Measurements from ENCODE around the gene CDH5. TPM values are rescaled to one million over a fixed set of nuclear protein-coding genes. Genes with fewer than 3 reads are reported as not detected.

Gene CDH5
- total RNA-seq, 1 experiment from 2014 or later = not detected

- intact Hi-C loops (cut with micrococcal nuclease) = no loop called here
- CTCF ChIA-PET = interaction anchor here (1.1 kb wide), 1 partner anchor 140 kb away, joined by 3 read pairs; no protein-coding TSS in a partner anchor
Measured at GRCh38 chr16:66420396-66420795, 53.9 kb downstream of the CDH5 start.

GRCh38 chr16:66421891-66422290 lies 55.4 kb downstream of the CDH5 start:
- TF ChIP-seq CTCF (IDR thresholded peaks at IDR 0.05; ENCODE audit: unreplicated experiment) = no peak
- H3K4me3 Mint-ChIP-seq (ENCODE audit: unreplicated experiment) = no peak overlapping the region
- H3K36me3 Mint-ChIP-seq (ENCODE audit: insufficient read depth, unreplicated experiment) = no peaks in the 10 kb centered on the region
- intact Hi-C loops (cut with micrococcal nuclease) = no loop called here
- ChIA-PET POLR2A (interaction anchor here (0.7 kb wide), 1 partner anchor 32 kb away, joined by 3 read pairs; no protein-coding TSS in a partner anchor), CTCF (interaction anchor here (0.5 to 1.6 kb wide), 2 partner anchors 12 to 92 kb away, joined by 3 to 5 read pairs; no protein-coding TSS in a partner anchor)
- no peaks in the 10 kb centered on the region for H3K27me3 Mint-ChIP-seq (ENCODE audit: insufficient read depth, unreplicated experiment)
- peaks cover 9% of the 10 kb centered on the region for H3K4me1 Mint-ChIP-seq (ENCODE audit: insufficient read depth, unreplicated experiment)
- no peaks in the 10 kb centered on the region for H3K9me3 Mint-ChIP-seq (ENCODE audit: unreplicated experiment)
- H3K27ac Mint-ChIP-seq (ENCODE audit: low read depth, unreplicated experiment) = no peak overlapping the region
- BruUV-seq (replicated peaks) = no TSS peak
- no peak for DNase-seq (ENCODE audit: unreplicated experiment)

More at GRCh38 chr16:66420396-66420795, 53.9 kb downstream of the CDH5 start:
- Mint-ChIP-seq H3K27me3 (ENCODE audit: insufficient read depth, unreplicated experiment) (no peaks in the 10 kb centered on the region), H3K4me3 (ENCODE audit: unreplicated experiment) (no peak overlapping the region), H3K4me1 (ENCODE audit: insufficient read depth, unreplicated experiment) (peaks cover 15% of the 10 kb centered on the region), H3K36me3 (ENCODE audit: insufficient read depth, unreplicated experiment) (no peaks in the 10 kb centered on the region), H3K27ac (ENCODE audit: low read depth, unreplicated experiment) (no peak overlapping the region), H3K9me3 (ENCODE audit: unreplicated experiment) (no peaks in the 10 kb centered on the region)
- no peak for TF ChIP-seq CTCF (IDR thresholded peaks at IDR 0.05; ENCODE audit: unreplicated experiment)
- POLR2A ChIA-PET = interaction anchor here (1.3 to 1.7 kb wide), 2 partner anchors 10 to 12 kb away, joined by 3 to 4 read pairs; no protein-coding TSS in a partner anchor
- DNase-seq (ENCODE audit: unreplicated experiment) = no peak
- BruUV-seq (replicated peaks) = no TSS peak

- Mint-ChIP-seq H3K4me1 (ENCODE audit: insufficient read depth, unreplicated experiment) (peaks cover 5% of the 10 kb centered on the region), H3K27ac (ENCODE audit: low read depth, unreplicated experiment) (no peak overlapping the region), H3K9me3 (ENCODE audit: unreplicated experiment) (no peaks in the 10 kb centered on the region), H3K4me3 (ENCODE audit: unreplicated experiment) (no peak overlapping the region), H3K27me3 (ENCODE audit: insufficient read depth, unreplicated experiment) (no peaks in the 10 kb centered on the region), H3K36me3 (ENCODE audit: insufficient read depth, unreplicated experiment) (no peaks in the 10 kb centered on the region)
- POLR2A ChIA-PET = interaction anchor here (0.7 kb wide), 1 partner anchor 33 kb away, joined by 3 read pairs; no protein-coding TSS in a partner anchor
- intact Hi-C loops (cut with micrococcal nuclease) = no loop called here
- DNase-seq (ENCODE audit: unreplicated experiment) = no peak
- CTCF ChIA-PET = interaction anchor here (0.5 to 1.6 kb wide), 3 partner anchors 13 to 406 kb away, joined by 3 to 5 read pairs (median 3); no protein-coding TSS in a partner anchor
- BruUV-seq (replicated peaks) = no TSS peak
- TF ChIP-seq CTCF (IDR thresholded peaks at IDR 0.05; ENCODE audit: unreplicated experiment) = no peak
Measured at GRCh38 chr16:66422366-66422765, 55.9 kb downstream of the CDH5 start.

GRCh38 chr16:66423177-66423576 lies 56.7 kb downstream of the CDH5 start:
- H3K27me3 Mint-ChIP-seq (ENCODE audit: insufficient read depth, unreplicated experiment) = no peaks in the 10 kb centered on the region
- intact Hi-C loops (cut with micrococcal nuclease) = no loop called here

More at GRCh38 chr16:66423177-66423576, 56.7 kb downstream of the CDH5 start:
- ChIA-PET CTCF (interaction anchor here (0.8 kb wide), 1 partner anchor 405 kb away, joined by 3 read pairs; no protein-coding TSS in a partner anchor), POLR2A (interaction anchor here (2.4 kb wide), 1 partner anchor 14 kb away, joined by 10 read pairs; no protein-coding TSS in a partner anchor)
- H3K36me3 Mint-ChIP-seq (ENCODE audit: insufficient read depth, unreplicated experiment) = no peaks in the 10 kb centered on the region
- BruUV-seq (replicated peaks) = no TSS peak
- no peak overlapping the region for H3K4me3 Mint-ChIP-seq (ENCODE audit: unreplicated experiment)
- no peaks in the 10 kb centered on the region for H3K9me3 Mint-ChIP-seq (ENCODE audit: unreplicated experiment)
- H3K27ac Mint-ChIP-seq (ENCODE audit: low read depth, unreplicated experiment) = no peak overlapping the region
- peaks cover 5% of the 10 kb centered on the region for H3K4me1 Mint-ChIP-seq (ENCODE audit: insufficient read depth, unreplicated experiment)
- no peak for TF ChIP-seq CTCF (IDR thresholded peaks at IDR 0.05; ENCODE audit: unreplicated experiment)
- no peak for DNase-seq (ENCODE audit: unreplicated experiment)
